ENCODE results near the gene TIAM2. TPM values are rescaled to one million over a fixed set of nuclear protein-coding genes. Genes with fewer than 3 reads are reported as not detected.
"Not testable (repeated sequence)": the region's sequence is repeated elsewhere in the genome, so short reads cannot be mapped to it uniquely, and the experiment has no call there.

The TIAM2 gene
- total RNA-seq, 1 experiment from 2014 or later: 9.1 TPM

- intact Hi-C loops (cut with micrococcal nuclease; ENCODE audit: unreplicated experiment): no loop called here
- Histone ChIP-seq H3K4me3 (ENCODE audit: low read depth, low read length, poor library complexity, severe bottlenecking) (no peak overlapping the region), H3K9me3 (ENCODE audit: low read depth, low read length, poor library complexity, severe bottlenecking) (no peaks in the 10 kb centered on the region), H3K27me3 (replicated peaks; ENCODE audit: insufficient read depth, low read depth, low read length, poor library complexity) (no peaks in the 10 kb centered on the region), H3K4me1 (ENCODE audit: insufficient read depth, low read length, poor library complexity, severe bottlenecking) (peaks cover 6% of the 10 kb centered on the region), H3K27ac (ENCODE audit: low read depth, low read length, poor library complexity, severe bottlenecking) (no peak overlapping the region), H3K36me3 (ENCODE audit: insufficient read depth, low read length, poor library complexity, severe bottlenecking) (no peaks in the 10 kb centered on the region)
- TF ChIP-seq, protein P1, sequence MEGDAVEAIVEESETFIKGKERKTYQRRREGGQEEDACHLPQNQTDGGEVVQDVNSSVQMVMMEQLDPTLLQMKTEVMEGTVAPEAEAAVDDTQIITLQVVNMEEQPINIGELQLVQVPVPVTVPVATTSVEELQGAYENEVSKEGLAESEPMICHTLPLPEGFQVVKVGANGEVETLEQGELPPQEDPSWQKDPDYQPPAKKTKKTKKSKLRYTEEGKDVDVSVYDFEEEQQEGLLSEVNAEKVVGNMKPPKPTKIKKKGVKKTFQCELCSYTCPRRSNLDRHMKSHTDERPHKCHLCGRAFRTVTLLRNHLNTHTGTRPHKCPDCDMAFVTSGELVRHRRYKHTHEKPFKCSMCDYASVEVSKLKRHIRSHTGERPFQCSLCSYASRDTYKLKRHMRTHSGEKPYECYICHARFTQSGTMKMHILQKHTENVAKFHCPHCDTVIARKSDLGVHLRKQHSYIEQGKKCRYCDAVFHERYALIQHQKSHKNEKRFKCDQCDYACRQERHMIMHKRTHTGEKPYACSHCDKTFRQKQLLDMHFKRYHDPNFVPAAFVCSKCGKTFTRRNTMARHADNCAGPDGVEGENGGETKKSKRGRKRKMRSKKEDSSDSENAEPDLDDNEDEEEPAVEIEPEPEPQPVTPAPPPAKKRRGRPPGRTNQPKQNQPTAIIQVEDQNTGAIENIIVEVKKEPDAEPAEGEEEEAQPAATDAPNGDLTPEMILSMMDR (conservative IDR thresholded peaks at IDR 0.05; ENCODE audit: low read depth, low read length): no peak
- no peak for TF ChIP-seq EZH2 (IDR thresholded peaks at IDR 0.05; ENCODE audit: borderline replicate concordance, low read depth, low read length, poor library complexity, severe bottlenecking)
- BruUV-seq (replicated peaks): no TSS peak
- CTCF ChIA-PET: no interaction called here
- DNase-seq (ENCODE audit: low spot score): no peak
- POLR2A ChIA-PET (ENCODE audit: low non-redundant PET): no interaction called here
Measured at GRCh38 chr6:155014137-155014536, 19.0 kb downstream of the TIAM2 start.

DNA sequence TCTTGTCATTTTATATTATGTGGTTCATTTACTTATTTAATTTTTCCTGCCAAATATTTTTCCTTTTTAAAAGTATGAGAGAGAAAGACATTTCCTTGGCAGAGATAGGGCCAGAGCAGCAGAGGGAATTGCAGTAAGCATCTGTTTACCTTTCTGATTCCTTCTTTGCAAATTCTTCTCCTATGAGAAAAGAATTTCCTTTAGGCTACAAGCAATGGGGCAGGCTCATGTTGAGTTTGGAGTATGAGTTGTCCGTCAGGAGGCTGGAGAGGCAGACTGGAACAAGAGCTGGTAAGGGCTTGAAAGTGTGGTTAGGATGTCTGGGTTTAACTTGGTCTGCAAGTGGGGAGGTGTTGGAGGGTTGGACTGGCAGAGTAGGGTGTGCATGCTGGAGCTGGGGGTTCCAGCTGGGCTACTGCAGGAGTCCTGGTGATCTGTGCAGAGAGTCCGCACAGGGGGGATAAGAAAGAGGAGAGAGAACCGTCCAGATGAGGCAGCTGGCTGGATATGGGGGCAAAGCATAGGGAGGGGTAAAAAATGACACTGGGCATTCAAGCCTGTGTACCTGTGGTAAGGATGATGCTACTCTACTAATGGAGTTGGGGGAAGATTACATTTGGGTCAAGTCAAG is 19.7 kb downstream of the TIAM2 start:
- H3K36me3 ChIP-seq (ENCODE audit: insufficient read depth, low read length, poor library complexity, severe bottlenecking): no peaks in the 10 kb centered on the region
- TF ChIP-seq, protein P1 (conservative IDR thresholded peaks at IDR 0.05; ENCODE audit: low read depth, low read length): no peak
- TF ChIP-seq EZH2 (IDR thresholded peaks at IDR 0.05; ENCODE audit: borderline replicate concordance, low read depth, low read length, poor library complexity, severe bottlenecking): no peak
- H3K9me3 ChIP-seq (ENCODE audit: low read depth, low read length, poor library complexity, severe bottlenecking): no peaks in the 10 kb centered on the region
- H3K4me3 ChIP-seq (ENCODE audit: low read depth, low read length, poor library complexity, severe bottlenecking): no peak overlapping the region
- DNase-seq (ENCODE audit: low spot score): no peak
- H3K27ac ChIP-seq (ENCODE audit: low read depth, low read length, poor library complexity, severe bottlenecking): no peak overlapping the region
- ChIA-PET CTCF (no interaction called here), POLR2A (ENCODE audit: low non-redundant PET) (no interaction called here)
- H3K4me1 ChIP-seq (ENCODE audit: insufficient read depth, low read length, poor library complexity, severe bottlenecking): peaks cover 6% of the 10 kb centered on the region
- no peaks in the 10 kb centered on the region for H3K27me3 ChIP-seq (replicated peaks; ENCODE audit: insufficient read depth, low read depth, low read length, poor library complexity)
- no TSS peak for BruUV-seq (replicated peaks)
- intact Hi-C loops (cut with micrococcal nuclease; ENCODE audit: unreplicated experiment): no loop called here

- H3K4me1 ChIP-seq (ENCODE audit: insufficient read depth, low read length, poor library complexity, severe bottlenecking); H3K27ac ChIP-seq (ENCODE audit: low read depth, low read length, poor library complexity, severe bottlenecking); intact Hi-C loops (cut with micrococcal nuclease; ENCODE audit: unreplicated experiment); BruUV-seq (replicated peaks); H3K9me3 ChIP-seq (ENCODE audit: low read depth, low read length, poor library complexity, severe bottlenecking); CTCF ChIA-PET; DNase-seq (ENCODE audit: low spot score); POLR2A ChIA-PET (ENCODE audit: low non-redundant PET); H3K4me3 ChIP-seq (ENCODE audit: low read depth, low read length, poor library complexity, severe bottlenecking); H3K27me3 ChIP-seq (replicated peaks; ENCODE audit: insufficient read depth, low read depth, low read length, poor library complexity); H3K36me3 ChIP-seq (ENCODE audit: insufficient read depth, low read length, poor library complexity, severe bottlenecking): not testable (repeated sequence)
Measured at GRCh38 chr6:155018415-155018814, 23.3 kb downstream of the TIAM2 start.

DNA sequence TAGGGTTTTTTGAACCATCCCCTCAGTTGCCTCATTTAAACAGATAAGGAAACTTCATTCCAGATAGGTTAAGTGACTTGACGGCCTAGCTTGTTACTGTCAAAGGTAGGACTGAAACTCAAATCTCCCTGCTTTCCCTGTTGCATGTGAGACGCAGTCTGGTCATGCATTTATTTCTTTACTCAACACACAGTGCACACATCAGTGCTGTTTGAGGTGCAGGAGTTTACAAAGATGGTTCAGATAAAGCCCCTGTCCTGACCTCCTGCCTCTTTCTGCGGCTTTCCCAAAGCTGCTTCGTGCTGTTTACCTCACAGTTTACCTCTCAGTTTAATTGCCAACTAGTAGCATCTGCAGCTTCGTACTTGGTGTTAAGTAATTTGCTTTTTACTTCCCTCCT is 26.6 kb downstream of the TIAM2 start:
- no peak overlapping the region for H3K27ac ChIP-seq (ENCODE audit: low read depth, low read length, poor library complexity, severe bottlenecking)
- H3K36me3 ChIP-seq (ENCODE audit: insufficient read depth, low read length, poor library complexity, severe bottlenecking): no peaks in the 10 kb centered on the region
- intact Hi-C loops (cut with micrococcal nuclease; ENCODE audit: unreplicated experiment): no loop called here
- peaks cover 4% of the 10 kb centered on the region for H3K4me1 ChIP-seq (ENCODE audit: insufficient read depth, low read length, poor library complexity, severe bottlenecking)
- DNase-seq (ENCODE audit: low spot score): no peak
- ChIA-PET CTCF (no interaction called here), POLR2A (ENCODE audit: low non-redundant PET) (no interaction called here)
- H3K27me3 ChIP-seq (replicated peaks; ENCODE audit: insufficient read depth, low read depth, low read length, poor library complexity): no peaks in the 10 kb centered on the region
- H3K9me3 ChIP-seq (ENCODE audit: low read depth, low read length, poor library complexity, severe bottlenecking): no peaks in the 10 kb centered on the region
- TF ChIP-seq, protein P1 (conservative IDR thresholded peaks at IDR 0.05; ENCODE audit: low read depth, low read length): no peak
- no peak for TF ChIP-seq EZH2 (IDR thresholded peaks at IDR 0.05; ENCODE audit: borderline replicate concordance, low read depth, low read length, poor library complexity, severe bottlenecking)
- no peak overlapping the region for H3K4me3 ChIP-seq (ENCODE audit: low read depth, low read length, poor library complexity, severe bottlenecking)
- no TSS peak for BruUV-seq (replicated peaks)

All from A673 (cell line).